GM10266 (cell line): ENCODE results near the gene C12orf42.
"Not testable (repeated sequence)": the region's sequence is repeated elsewhere in the genome, so short reads cannot be mapped to it uniquely, and the experiment has no call there.

Experiments used
- DNase-seq: peaks from one replicate; pipeline ENCODE4 v3.0.0; 2012; ENCODE audit errors: extremely low spot score
- CTCF ChIP-seq: IDR thresholded peaks from 2 replicates; pipeline ENCODE4 v1.5.1; 2012; ENCODE audit warnings: mild to moderate bottlenecking, low read depth; ENCODE audit not compliant: control insufficient read depth, insufficient read depth; ENCODE audit errors: missing control alignments

The C12orf42 gene

GRCh38 chr12:103442182-103442555 is 53.6 kb downstream of the C12orf42 start:
- no peak for TF ChIP-seq CTCF
- no peak for DNase-seq

- DNase-seq, result peak; percentile 82
- peak; percentile 1 for TF ChIP-seq CTCF
These were observed 54.2 kb downstream of the C12orf42 start for GRCh38 chr12:103441437-103442181.

- not testable (repeated sequence) for DNase-seq
These were observed 61.3 kb downstream of the C12orf42 start for GRCh38 chr12:103434165-103435105.

GRCh38 chr12:103431950-103432349 is 63.8 kb downstream of the C12orf42 start:
- no peak for TF ChIP-seq CTCF
- DNase-seq, result no peak

GRCh38 chr12:103431387-103431786 is 64.4 kb downstream of the C12orf42 start:
- no peak for DNase-seq
- no peak for TF ChIP-seq CTCF

GRCh38 chr12:103425674-103426073 is 70.1 kb downstream of the C12orf42 start:
- not testable (repeated sequence) for DNase-seq

- DNase-seq, result not testable (repeated sequence)
These were observed 70.8 kb downstream of the C12orf42 start for GRCh38 chr12:103424849-103425586.

GRCh38 chr12:103423516-103423910 is 72.3 kb downstream of the C12orf42 start:
- no peak for DNase-seq
- TF ChIP-seq CTCF, result no peak
